SH-SY5Y (cell line): Measurements from ENCODE around the gene LYPD6B.

Experiments
- GATA2 ChIP-seq: IDR thresholded peaks from 2 replicates; pipeline ENCODE4 v1.6.1; 2011; ENCODE audit warnings: mild to moderate bottlenecking, low read depth, low read length
- GATA3 ChIP-seq: IDR thresholded peaks from 2 replicates; pipeline ENCODE4 v1.6.1; 2011; ENCODE audit warnings: low read depth, mild to moderate bottlenecking, low read length, moderate library complexity

DNA sequence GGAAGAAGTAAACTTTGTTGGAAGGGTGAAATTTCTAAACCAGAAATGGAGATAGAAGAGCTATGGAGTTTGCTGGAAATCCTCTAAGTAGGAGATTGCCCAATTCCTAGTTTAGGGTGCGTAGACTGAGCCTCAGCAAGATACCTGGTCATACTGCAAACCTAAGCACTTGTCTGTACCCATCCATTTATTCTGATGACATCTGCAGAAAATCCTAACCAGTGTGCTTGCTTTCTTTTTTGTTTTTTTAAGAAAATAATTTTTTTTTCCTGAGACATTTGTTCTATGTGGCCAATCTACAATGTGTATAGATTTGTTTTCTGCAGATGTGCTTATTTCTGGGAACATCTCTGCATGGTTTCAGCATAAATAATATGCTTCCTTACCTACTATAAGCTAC lies 144.7 kb downstream of the LYPD6B start:
- TF ChIP-seq GATA2 (no peak), GATA3 (no peak)
